Thoracic aorta (tissue), 2 donors: ENCODE data around the gene ABCA5. TPM values are rescaled to one million over a fixed set of nuclear protein-coding genes. Genes with fewer than 3 reads are reported as not detected.

Source experiments
- ATAC-seq: fragments of 150-250 bp; one replicate; pipeline ENCODE4 v1.8.0; 2017; ENCODE audit warnings: low read depth; ENCODE audit not compliant: insufficient number of reproducible peaks, low FRiP score
- DNase-seq: peaks from one replicate; pipeline ENCODE4 v3.0.0-alpha.2; 2020; ENCODE audit warnings: low spot score
- H3K27ac ChIP-seq, 2 donors: fragments of 200-600 bp; sonication (generic); 1 replicate in 1 of 2; 2 replicates in 1 of 2; pipeline ENCODE4 v1.5.1; 2016; ENCODE audit warnings: mild to moderate bottlenecking in 2 of 2, moderate library complexity in 2 of 2
- H3K27me3 ChIP-seq: fragments of 200-600 bp; sonication (generic); replicated peaks from 2 replicates; pipeline ENCODE4 v1.6.0; 2016; ENCODE audit warnings: mild to moderate bottlenecking; ENCODE audit not compliant: insufficient read depth
- H3K36me3 ChIP-seq: fragments of 200-600 bp; sonication (generic); one replicate; pipeline ENCODE4 v1.5.1; 2016
- H3K4me1 ChIP-seq, 2 donors: fragments of 200-600 bp; sonication (generic); 1 replicate in 1 of 2; 2 replicates in 1 of 2; pipeline versions ENCODE4 v1.5.1 to v1.6.0; 2016; ENCODE audit warnings: low read depth in 2 of 2, mild to moderate bottlenecking in 1 of 2; ENCODE audit not compliant: control insufficient read depth in 1 of 2
- H3K4me3 ChIP-seq: fragments of 200-600 bp; sonication (generic); 2 replicates; pipeline ENCODE4 v1.5.1; 2016; ENCODE audit warnings: mild to moderate bottlenecking
- H3K9me3 ChIP-seq: fragments of 200-600 bp; sonication (generic); 2 replicates; pipeline ENCODE4 v1.5.1; 2016
- total RNA-seq, 2 donors: library from RNA; depleted of rRNA; stranded (reverse); fragments of >200 nt; gene quantifications; one replicate each; pipeline versions ENCODE4 v1.1.0 to v1.2.3, GENCODE V29; 2016
- TF ChIP-seq, protein P1 (sequence below): fragments of 200-600 bp; sonication (generic); IDR thresholded peaks from one replicate; pipeline ENCODE4 v1.5.1; 2019; ENCODE audit warnings: antibody characterized with exemption

The ABCA5 gene
- total RNA-seq, 2 donors from 2014 or later, result 9.1 to 46.2 TPM

DNA sequence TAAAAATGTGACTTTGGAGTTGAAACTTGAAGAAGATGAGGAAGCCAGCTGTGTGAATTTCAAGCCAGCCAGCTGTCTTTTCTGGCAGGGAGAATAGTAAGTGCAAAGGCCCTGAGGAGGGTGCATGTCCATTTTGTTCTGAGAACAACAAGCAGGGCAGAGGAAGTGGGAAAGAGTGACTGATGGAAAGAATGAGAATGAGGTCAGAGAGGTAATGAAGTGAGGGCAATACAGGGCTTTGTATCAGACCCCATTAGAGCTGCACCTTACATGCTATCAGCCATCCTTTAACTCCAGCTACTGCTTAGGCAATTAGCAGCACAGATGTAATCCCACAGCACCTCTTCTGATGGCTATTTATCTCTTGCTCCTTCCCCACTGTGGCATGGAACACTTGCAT lies 34.2 kb upstream of the ABCA5 start:
- Histone ChIP-seq H3K4me1 (no peaks in the 10 kb centered on the region), H3K4me3 (no peak overlapping the region), H3K27ac (no peak overlapping the region), H3K9me3 (no peaks in the 10 kb centered on the region), H3K36me3 (no peaks in the 10 kb centered on the region), H3K27me3 (no peaks in the 10 kb centered on the region)
- TF ChIP-seq, protein P1, sequence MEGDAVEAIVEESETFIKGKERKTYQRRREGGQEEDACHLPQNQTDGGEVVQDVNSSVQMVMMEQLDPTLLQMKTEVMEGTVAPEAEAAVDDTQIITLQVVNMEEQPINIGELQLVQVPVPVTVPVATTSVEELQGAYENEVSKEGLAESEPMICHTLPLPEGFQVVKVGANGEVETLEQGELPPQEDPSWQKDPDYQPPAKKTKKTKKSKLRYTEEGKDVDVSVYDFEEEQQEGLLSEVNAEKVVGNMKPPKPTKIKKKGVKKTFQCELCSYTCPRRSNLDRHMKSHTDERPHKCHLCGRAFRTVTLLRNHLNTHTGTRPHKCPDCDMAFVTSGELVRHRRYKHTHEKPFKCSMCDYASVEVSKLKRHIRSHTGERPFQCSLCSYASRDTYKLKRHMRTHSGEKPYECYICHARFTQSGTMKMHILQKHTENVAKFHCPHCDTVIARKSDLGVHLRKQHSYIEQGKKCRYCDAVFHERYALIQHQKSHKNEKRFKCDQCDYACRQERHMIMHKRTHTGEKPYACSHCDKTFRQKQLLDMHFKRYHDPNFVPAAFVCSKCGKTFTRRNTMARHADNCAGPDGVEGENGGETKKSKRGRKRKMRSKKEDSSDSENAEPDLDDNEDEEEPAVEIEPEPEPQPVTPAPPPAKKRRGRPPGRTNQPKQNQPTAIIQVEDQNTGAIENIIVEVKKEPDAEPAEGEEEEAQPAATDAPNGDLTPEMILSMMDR, result no peak
- DNase-seq, result no peak
- no peak for ATAC-seq

DNA sequence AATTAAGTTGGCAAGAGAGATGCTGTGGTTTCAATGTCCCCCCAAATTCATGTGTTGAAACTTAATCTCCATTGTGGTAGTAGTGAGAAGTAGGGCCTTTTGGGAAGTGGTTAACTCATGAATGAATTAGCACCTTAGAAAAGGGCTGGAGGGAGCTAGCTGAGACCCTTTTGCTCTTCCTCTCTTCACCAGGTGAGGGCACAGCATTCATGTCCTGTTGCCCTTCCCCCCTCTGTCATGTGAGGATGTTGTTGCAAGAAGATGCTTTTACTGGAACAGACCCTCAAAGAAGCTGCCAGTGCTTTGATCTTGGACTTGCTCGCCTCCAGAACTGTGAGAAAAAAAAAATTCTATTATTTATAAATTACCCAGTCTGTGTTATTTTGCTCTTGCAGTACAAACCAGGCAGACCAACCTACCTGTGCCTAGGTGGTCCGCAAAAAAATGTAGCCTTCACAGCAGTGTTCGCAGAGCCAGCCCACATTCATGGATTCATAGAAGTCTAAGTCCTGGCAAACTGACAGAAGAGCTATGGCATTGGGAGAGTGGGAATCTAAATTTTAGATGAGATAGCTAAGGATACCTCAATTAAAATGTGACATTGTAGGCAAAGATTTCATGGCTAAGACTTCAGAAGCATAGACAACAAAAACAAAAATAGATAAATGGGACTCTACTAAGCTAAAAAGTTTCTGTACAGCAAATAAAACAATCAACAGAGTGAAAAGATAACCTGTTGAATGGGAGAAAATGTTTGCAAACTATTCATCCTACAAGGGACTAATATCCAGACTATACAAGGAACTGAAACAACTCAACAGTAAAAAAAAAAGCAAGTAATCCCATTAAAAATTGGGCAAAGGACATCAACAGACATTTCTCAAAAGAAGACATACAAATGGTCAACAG lies 32.0 kb upstream of the ABCA5 start:
- H3K27ac ChIP-seq, result no peak overlapping the region
- H3K4me1 ChIP-seq, result no peaks in the 10 kb centered on the region
- H3K9me3 ChIP-seq, result no peaks in the 10 kb centered on the region
- no peaks in the 10 kb centered on the region for H3K36me3 ChIP-seq
- TF ChIP-seq, protein P1, result no peak
- DNase-seq, result no peak
- H3K27me3 ChIP-seq, result no peaks in the 10 kb centered on the region
- no peak overlapping the region for H3K4me3 ChIP-seq
- ATAC-seq, result no peak

DNA sequence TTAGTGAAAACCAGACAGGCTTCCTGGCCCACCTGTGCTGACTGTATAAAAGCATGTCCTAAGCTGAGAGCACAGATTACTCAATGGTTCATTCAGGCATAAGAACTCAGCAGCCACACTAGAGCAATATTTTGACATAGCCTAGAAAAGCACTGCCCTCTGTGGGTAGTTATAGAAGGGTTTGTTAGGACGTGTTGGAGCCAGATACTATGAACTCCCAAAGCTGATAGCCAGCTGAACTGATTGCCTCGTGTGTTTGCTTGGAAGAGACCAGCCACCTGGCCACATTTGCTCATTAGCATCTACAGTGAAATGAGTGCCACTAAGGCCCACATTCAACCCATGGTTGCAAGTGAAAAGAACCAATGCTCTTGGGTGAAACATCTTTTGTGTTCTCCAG lies 30.8 kb upstream of the ABCA5 start:
- no peak for DNase-seq
- H3K27me3 ChIP-seq, result no peaks in the 10 kb centered on the region

DNA sequence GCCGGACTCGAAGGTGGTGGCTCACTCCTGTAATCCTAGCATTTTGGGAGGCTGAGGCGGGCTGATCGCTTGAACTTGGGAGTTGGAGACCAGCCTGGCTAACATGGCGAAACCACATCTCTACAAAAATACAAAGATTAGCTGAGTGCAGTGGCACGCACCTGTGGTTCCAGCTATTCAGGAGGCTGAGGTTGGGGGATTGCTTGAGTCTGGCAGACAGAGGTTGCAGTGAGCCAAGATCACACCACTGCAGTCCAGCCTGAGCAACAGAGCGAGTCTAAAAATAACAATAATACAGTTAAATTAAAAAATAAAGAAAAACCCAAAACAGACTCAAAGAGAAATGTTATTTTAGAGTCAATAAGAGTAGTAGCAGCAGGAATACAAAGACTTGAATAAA lies 29.7 kb upstream of the ABCA5 start:
- H3K4me1 ChIP-seq, result no peaks in the 10 kb centered on the region
- no peak for ATAC-seq
- no peak for DNase-seq
- no peaks in the 10 kb centered on the region for H3K9me3 ChIP-seq
- TF ChIP-seq, protein P1, result no peak
- no peak overlapping the region for H3K4me3 ChIP-seq
- H3K27ac ChIP-seq, result no peak overlapping the region
- H3K36me3 ChIP-seq, result no peaks in the 10 kb centered on the region
- no peaks in the 10 kb centered on the region for H3K27me3 ChIP-seq

More for the DNA sequence above, 30.8 kb upstream of the ABCA5 start:
- Histone ChIP-seq H3K36me3 (no peaks in the 10 kb centered on the region), H3K4me1 (no peaks in the 10 kb centered on the region), H3K27ac (no peak overlapping the region), H3K9me3 (no peaks in the 10 kb centered on the region), H3K4me3 (no peak overlapping the region)
- TF ChIP-seq, protein P1, result no peak
- no peak for ATAC-seq

DNA sequence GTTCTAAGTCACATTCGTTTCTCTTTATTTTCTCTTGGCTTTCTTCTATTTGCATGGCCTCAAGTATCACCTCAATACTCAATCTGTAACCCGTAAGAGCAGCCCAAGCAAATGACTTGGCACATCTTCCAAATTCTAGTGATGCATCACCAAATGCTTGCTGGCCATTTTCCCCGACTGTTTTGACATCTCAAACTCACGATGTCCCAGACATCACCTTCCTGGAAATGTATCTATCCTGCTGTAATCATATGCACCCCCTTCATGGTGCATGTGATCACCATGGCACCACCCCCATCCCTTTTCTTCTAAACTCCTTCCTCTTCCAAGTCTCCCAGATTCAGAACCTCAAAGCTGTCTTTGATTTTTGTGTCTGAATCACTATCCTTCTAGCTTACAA lies 24.0 kb upstream of the ABCA5 start:
- TF ChIP-seq, protein P1, result no peak
- H3K4me3 ChIP-seq, result no peak overlapping the region
- H3K4me1 ChIP-seq, result no peaks in the 10 kb centered on the region

More for the DNA sequence above, 24.0 kb upstream of the ABCA5 start:
- ATAC-seq (no peak), DNase-seq (no peak)
- no peaks in the 10 kb centered on the region for H3K27me3 ChIP-seq
- no peaks in the 10 kb centered on the region for H3K36me3 ChIP-seq
- no peaks in the 10 kb centered on the region for H3K9me3 ChIP-seq
- no peak overlapping the region for H3K27ac ChIP-seq
